OCI-LY1 (cell line): ENCODE results near the gene PTRHD1.

Experiments used
- CTCF ChIP-seq: fragments of 200-600 bp; sonication (generic), shearing (Covaris generic); IDR thresholded peaks from 2 replicates; pipeline ENCODE4 v1.5.1; 2017; ENCODE audit warnings: mild to moderate bottlenecking, antibody characterized with exemption, low read length, moderate library complexity, mixed read lengths
- EZH2 ChIP-seq: fragments of 200-600 bp; sonication (generic), shearing (Covaris generic); IDR thresholded peaks from 2 replicates; pipeline ENCODE4 v1.8.0; 2017; ENCODE audit warnings: borderline replicate concordance, mixed run types, mild to moderate bottlenecking, antibody characterized with exemption, low read length, moderate library complexity, mixed read lengths

- TF ChIP-seq CTCF (no peak), EZH2 (no peak)
Measured at GRCh38 chr2:24797644-24798043, 4.5 kb upstream of the PTRHD1 start.
